HFF-Myc (cell line): Measurements from ENCODE around the gene LTF.

Experiments used
- DNase-seq: peaks from one replicate; pipeline ENCODE4 v3.0.0-alpha.2; 2011; ENCODE audit warnings: low read depth; ENCODE audit errors: extremely low read depth
- H3K4me3 ChIP-seq: replicated peaks from 2 replicates; pipeline ENCODE4 v1.5.1; 2011; ENCODE audit warnings: low read depth, mild to moderate bottlenecking, control low read depth, low read length
- CTCF ChIP-seq: IDR thresholded peaks from 2 replicates; pipeline ENCODE4 v1.5.1; 2012; ENCODE audit warnings: mild to moderate bottlenecking, low read depth, low read length, control low read depth; ENCODE audit errors: missing control alignments

LTF gene

GRCh38 chr3:46464326-46465195 is at the start of gene LTF:
Gene LTF (minus strand): TSS chr3:46464905. CDS start chr3:46464867, 38 bp downstream.
- TF ChIP-seq CTCF: no peak
- no peak for DNase-seq
- no peak within 1 kb of the TSS for H3K4me3 ChIP-seq

GRCh38 chr3:46512191-46512749 is 47.6 kb upstream of the LTF start:
- no peak for DNase-seq
- TF ChIP-seq CTCF: no peak
- no peak overlapping the region for H3K4me3 ChIP-seq

GRCh38 chr3:46509661-46510187 is 45.0 kb upstream of the LTF start:
- H3K4me3 ChIP-seq: no peak overlapping the region
- TF ChIP-seq CTCF: no peak
- DNase-seq: no peak

- TF ChIP-seq CTCF: no peak
- no peak overlapping the region for H3K4me3 ChIP-seq
- DNase-seq: no peak
Measured at GRCh38 chr3:46508850-46509591, 44.3 kb upstream of the LTF start.

GRCh38 chr3:46506526-46506925 is 41.8 kb upstream of the LTF start:
- DNase-seq: no peak
- no peak for TF ChIP-seq CTCF

GRCh38 chr3:46505953-46506352 is 41.2 kb upstream of the LTF start:
- no peak for DNase-seq
- no peak for TF ChIP-seq CTCF
- H3K4me3 ChIP-seq: no peak overlapping the region

More at GRCh38 chr3:46506526-46506925, 41.8 kb upstream of the LTF start:
- H3K4me3 ChIP-seq: no peak overlapping the region
